ENCODE measurements around the gene NBAS.

The NBAS gene

GRCh38 chr2:15472133-15472532 is 89.0 kb downstream of the NBAS start:
- ChIA-PET POLR2A (no interaction called here), CTCF (interaction anchor here (0.6 kb wide), 1 partner anchor 93 kb away, joined by 3 read pairs; no protein-coding TSS in a partner anchor)
- H3K4me3 ChIP-seq (ENCODE audit: control insufficient read depth in 1 of 7, extremely low read depth in 1 of 7, insufficient read depth in 4 of 7, low read depth in 2 of 7, low read length in 6 of 7), result no peak overlapping the region
- H3K27ac ChIP-seq (ENCODE audit: insufficient read depth in 1 of 2, low read depth in 1 of 2, low read length in 2 of 2, poor library complexity in 1 of 2, severe bottlenecking in 2 of 2), result no peak overlapping the region
- no peaks in the 10 kb centered on the region for H3K27me3 ChIP-seq (replicated peaks in 2 of 5; ENCODE audit: control insufficient read depth in 4 of 5, insufficient read depth in 5 of 5, low read length in 4 of 5)
- 94% methylated on average over 2 of the region's 3 CpGs for WGBS (ENCODE audit: insufficient coverage)
- DNase-seq, result no peak
- no peaks in the 10 kb centered on the region for H3K9me3 ChIP-seq (ENCODE audit: control extremely low read depth in 1 of 5, control insufficient read depth in 4 of 5, insufficient read depth in 2 of 5, low read depth in 1 of 5, low read length in 4 of 5)
- peaks cover 24 to 49% (median 31%) of the 10 kb centered on the region in 4 experiments for H3K36me3 ChIP-seq (ENCODE audit: control insufficient read depth in 4 of 4, insufficient read depth in 4 of 4, low read length in 3 of 4)
- H3K4me1 ChIP-seq (ENCODE audit: control extremely low read depth in 1 of 4, control insufficient read depth in 4 of 4, insufficient read depth in 4 of 4, low read length in 3 of 4), result no peaks in the 10 kb centered on the region

- Histone ChIP-seq H3K4me1 (ENCODE audit: control extremely low read depth in 1 of 4, control insufficient read depth in 4 of 4, insufficient read depth in 4 of 4, low read length in 3 of 4) (no peaks in the 10 kb centered on the region), H3K27ac (ENCODE audit: insufficient read depth in 1 of 2, low read depth in 1 of 2, low read length in 2 of 2, poor library complexity in 1 of 2, severe bottlenecking in 2 of 2) (no peak overlapping the region), H3K27me3 (replicated peaks in 2 of 5; ENCODE audit: control insufficient read depth in 4 of 5, insufficient read depth in 5 of 5, low read length in 4 of 5) (no peaks in the 10 kb centered on the region), H3K9me3 (ENCODE audit: control extremely low read depth in 1 of 5, control insufficient read depth in 4 of 5, insufficient read depth in 2 of 5, low read depth in 1 of 5, low read length in 4 of 5) (no peaks in the 10 kb centered on the region), H3K4me3 (ENCODE audit: control insufficient read depth in 1 of 7, extremely low read depth in 1 of 7, insufficient read depth in 4 of 7, low read depth in 2 of 7, low read length in 6 of 7) (no peak overlapping the region), H3K36me3 (ENCODE audit: control insufficient read depth in 4 of 4, insufficient read depth in 4 of 4, low read length in 3 of 4) (peaks cover 27 to 49% (median 34%) of the 10 kb centered on the region in 4 experiments)
- no peak for DNase-seq
- ChIA-PET CTCF (interaction anchor here (0.6 kb wide), 1 partner anchor 94 kb away, joined by 3 read pairs; no protein-coding TSS in a partner anchor), POLR2A (no interaction called here)
- WGBS (ENCODE audit: insufficient coverage), result 94% methylated on average over 1 of the region's 2 CpGs
These were observed 89.5 kb downstream of the NBAS start for GRCh38 chr2:15471606-15472005.

DNA sequence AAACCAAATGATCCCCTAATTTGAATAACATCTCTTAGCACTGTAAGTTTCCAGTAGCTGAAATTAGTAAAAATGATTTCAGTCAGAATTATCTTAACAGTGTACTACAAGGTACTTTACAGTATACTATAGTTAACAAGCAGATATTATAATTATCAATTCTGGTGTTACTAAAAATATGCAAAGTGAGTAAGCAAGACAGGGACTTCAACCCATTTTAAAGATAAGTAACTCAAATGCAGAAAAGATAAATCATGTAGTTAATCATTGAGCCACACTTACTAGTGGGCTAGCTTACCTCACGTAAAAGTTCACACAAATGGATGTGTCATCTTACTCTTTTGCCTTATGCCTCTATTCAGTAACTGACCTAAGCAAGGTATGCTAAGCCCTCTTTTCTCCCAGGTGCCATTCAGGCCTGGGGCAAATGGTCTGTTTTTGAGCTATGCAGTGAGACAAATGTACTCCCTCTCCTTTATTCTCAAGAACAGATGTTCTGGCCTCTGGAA is 101.0 kb downstream of the NBAS start:
- DNase-seq, result no peak
- peaks cover 8 to 37% (median 26%) of the 10 kb centered on the region in 4 experiments for H3K36me3 ChIP-seq (ENCODE audit: control insufficient read depth in 4 of 4, insufficient read depth in 4 of 4, low read length in 3 of 4)
- no peaks in the 10 kb centered on the region for H3K4me1 ChIP-seq (ENCODE audit: control extremely low read depth in 1 of 4, control insufficient read depth in 4 of 4, insufficient read depth in 4 of 4, low read length in 3 of 4)
- no peak overlapping the region for H3K27ac ChIP-seq (ENCODE audit: insufficient read depth in 1 of 2, low read depth in 1 of 2, low read length in 2 of 2, poor library complexity in 1 of 2, severe bottlenecking in 2 of 2)
- CTCF ChIA-PET, result no interaction called here
- 100% methylated on average over 1 of the region's 1 CpG for WGBS (ENCODE audit: insufficient coverage)
- POLR2A ChIA-PET, result interaction anchor here (0.6 kb wide), 1 partner anchor 10 kb away, joined by 4 read pairs; no protein-coding TSS in a partner anchor
- no peaks in the 10 kb centered on the region for H3K27me3 ChIP-seq (replicated peaks in 2 of 5; ENCODE audit: control insufficient read depth in 4 of 5, insufficient read depth in 5 of 5, low read length in 4 of 5)
- no peaks in the 10 kb centered on the region for H3K9me3 ChIP-seq (ENCODE audit: control extremely low read depth in 1 of 5, control insufficient read depth in 4 of 5, insufficient read depth in 2 of 5, low read depth in 1 of 5, low read length in 4 of 5)
- no peak overlapping the region for H3K4me3 ChIP-seq (ENCODE audit: control insufficient read depth in 1 of 7, extremely low read depth in 1 of 7, insufficient read depth in 4 of 7, low read depth in 2 of 7, low read length in 6 of 7)

- Histone ChIP-seq H3K9me3 (ENCODE audit: control extremely low read depth in 1 of 5, control insufficient read depth in 4 of 5, insufficient read depth in 2 of 5, low read depth in 1 of 5, low read length in 4 of 5) (no peaks in the 10 kb centered on the region), H3K4me1 (ENCODE audit: control extremely low read depth in 1 of 4, control insufficient read depth in 4 of 4, insufficient read depth in 4 of 4, low read length in 3 of 4) (no peaks in the 10 kb centered on the region), H3K4me3 (ENCODE audit: control insufficient read depth in 1 of 7, extremely low read depth in 1 of 7, insufficient read depth in 4 of 7, low read depth in 2 of 7, low read length in 6 of 7) (no peak overlapping the region), H3K27ac (ENCODE audit: insufficient read depth in 1 of 2, low read depth in 1 of 2, low read length in 2 of 2, poor library complexity in 1 of 2, severe bottlenecking in 2 of 2) (no peak overlapping the region), H3K36me3 (ENCODE audit: control insufficient read depth in 4 of 4, insufficient read depth in 4 of 4, low read length in 3 of 4) (peaks cover 12 to 32% (median 25%) of the 10 kb centered on the region in 4 experiments), H3K27me3 (replicated peaks in 2 of 5; ENCODE audit: control insufficient read depth in 4 of 5, insufficient read depth in 5 of 5, low read length in 4 of 5) (no peaks in the 10 kb centered on the region)
- POLR2A ChIA-PET, result no interaction called here
- CTCF ChIA-PET, result no interaction called here
- WGBS (ENCODE audit: insufficient coverage), result 100% methylated on average over 1 of the region's 2 CpGs
- DNase-seq, result no peak
These were observed 102.9 kb downstream of the NBAS start for GRCh38 chr2:15458277-15458676.

- Histone ChIP-seq H3K4me1 (ENCODE audit: control extremely low read depth in 1 of 4, control insufficient read depth in 4 of 4, insufficient read depth in 4 of 4, low read length in 3 of 4) (no peaks in the 10 kb centered on the region), H3K4me3 (ENCODE audit: control insufficient read depth in 1 of 7, extremely low read depth in 1 of 7, insufficient read depth in 4 of 7, low read depth in 2 of 7, low read length in 6 of 7) (no peak overlapping the region), H3K36me3 (ENCODE audit: control insufficient read depth in 4 of 4, insufficient read depth in 4 of 4, low read length in 3 of 4) (peaks cover 12 to 33% (median 24%) of the 10 kb centered on the region in 4 experiments), H3K9me3 (ENCODE audit: control extremely low read depth in 1 of 5, control insufficient read depth in 4 of 5, insufficient read depth in 2 of 5, low read depth in 1 of 5, low read length in 4 of 5) (no peaks in the 10 kb centered on the region), H3K27me3 (replicated peaks in 2 of 5; ENCODE audit: control insufficient read depth in 4 of 5, insufficient read depth in 5 of 5, low read length in 4 of 5) (no peaks in the 10 kb centered on the region), H3K27ac (ENCODE audit: insufficient read depth in 1 of 2, low read depth in 1 of 2, low read length in 2 of 2, poor library complexity in 1 of 2, severe bottlenecking in 2 of 2) (no peak overlapping the region)
- CTCF ChIA-PET, result no interaction called here
- WGBS (ENCODE audit: insufficient coverage), result 100% methylated on average over 3 of the region's 5 CpGs
- POLR2A ChIA-PET, result no interaction called here
- DNase-seq, result no peak
These were observed 103.3 kb downstream of the NBAS start for GRCh38 chr2:15457868-15458267.

- ChIA-PET CTCF (interaction anchor here (0.6 kb wide), 1 partner anchor 1155 kb away, joined by 3 read pairs; no protein-coding TSS in a partner anchor), POLR2A (no interaction called here)
- DNase-seq, result no peak
- Histone ChIP-seq H3K36me3 (ENCODE audit: control insufficient read depth in 4 of 4, insufficient read depth in 4 of 4, low read length in 3 of 4) (peaks cover 12 to 36% (median 23%) of the 10 kb centered on the region in 4 experiments), H3K27me3 (replicated peaks in 2 of 5; ENCODE audit: control insufficient read depth in 4 of 5, insufficient read depth in 5 of 5, low read length in 4 of 5) (no peaks in the 10 kb centered on the region), H3K4me1 (ENCODE audit: control extremely low read depth in 1 of 4, control insufficient read depth in 4 of 4, insufficient read depth in 4 of 4, low read length in 3 of 4) (no peaks in the 10 kb centered on the region), H3K4me3 (ENCODE audit: control insufficient read depth in 1 of 7, extremely low read depth in 1 of 7, insufficient read depth in 4 of 7, low read depth in 2 of 7, low read length in 6 of 7) (no peak overlapping the region), H3K9me3 (ENCODE audit: control extremely low read depth in 1 of 5, control insufficient read depth in 4 of 5, insufficient read depth in 2 of 5, low read depth in 1 of 5, low read length in 4 of 5) (no peaks in the 10 kb centered on the region), H3K27ac (ENCODE audit: insufficient read depth in 1 of 2, low read depth in 1 of 2, low read length in 2 of 2, poor library complexity in 1 of 2, severe bottlenecking in 2 of 2) (no peak overlapping the region)
- WGBS (ENCODE audit: insufficient coverage), result 86% methylated on average over 1 of the region's 3 CpGs
These were observed 104.8 kb downstream of the NBAS start for GRCh38 chr2:15456352-15456751.

DNA sequence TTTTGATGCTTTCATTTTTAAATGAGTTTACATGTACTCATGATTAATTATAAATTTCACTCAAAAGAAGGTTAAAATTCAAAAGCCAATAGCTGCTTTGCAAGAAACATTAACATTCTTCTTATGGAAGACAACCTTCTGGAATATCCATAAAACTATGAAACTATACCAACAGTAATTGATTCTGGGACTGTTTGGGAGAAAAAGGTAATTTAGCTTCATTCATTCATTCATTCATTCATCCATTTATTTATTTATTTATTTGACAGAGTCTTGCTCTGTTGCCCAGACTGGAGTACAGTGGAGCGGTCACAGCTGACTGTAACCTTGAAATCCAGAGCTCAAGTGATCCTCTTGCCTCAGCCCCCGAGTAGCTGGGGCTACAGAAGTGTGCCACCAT is 110.3 kb downstream of the NBAS start:
- H3K27me3 ChIP-seq (replicated peaks in 2 of 5; ENCODE audit: control insufficient read depth in 4 of 5, insufficient read depth in 5 of 5, low read length in 4 of 5), result no peaks in the 10 kb centered on the region
- CTCF ChIA-PET, result no interaction called here
- no peak for DNase-seq
- H3K4me3 ChIP-seq (ENCODE audit: control insufficient read depth in 1 of 7, extremely low read depth in 1 of 7, insufficient read depth in 4 of 7, low read depth in 2 of 7, low read length in 6 of 7), result no peak overlapping the region
- peaks cover 0 to 5% (median 1%) of the 10 kb centered on the region in 5 experiments for H3K9me3 ChIP-seq (ENCODE audit: control extremely low read depth in 1 of 5, control insufficient read depth in 4 of 5, insufficient read depth in 2 of 5, low read depth in 1 of 5, low read length in 4 of 5)
- no peak overlapping the region for H3K27ac ChIP-seq (ENCODE audit: insufficient read depth in 1 of 2, low read depth in 1 of 2, low read length in 2 of 2, poor library complexity in 1 of 2, severe bottlenecking in 2 of 2)
- POLR2A ChIA-PET, result no interaction called here
- peaks cover 7 to 21% (median 9%) of the 10 kb centered on the region in 4 experiments for H3K36me3 ChIP-seq (ENCODE audit: control insufficient read depth in 4 of 4, insufficient read depth in 4 of 4, low read length in 3 of 4)
- peaks cover 0 to 13% (median 6%) of the 10 kb centered on the region in 4 experiments for H3K4me1 ChIP-seq (ENCODE audit: control extremely low read depth in 1 of 4, control insufficient read depth in 4 of 4, insufficient read depth in 4 of 4, low read length in 3 of 4)
- 100% methylated on average over 2 of the region's 2 CpGs for WGBS (ENCODE audit: insufficient coverage)

Data from common myeloid progenitor, CD34-positive (primary cell).